Measurements from ENCODE around the gene TMEM53. TPM values are rescaled to one million over a fixed set of nuclear protein-coding genes. Genes with fewer than 3 reads are reported as not detected.
A peak's percentile ranks its signal among the peaks of the same experiment; 100 is the strongest.

The TMEM53 gene
- polyA plus RNA-seq, 2 donors: 3.5 to 5.0 TPM

GRCh38 chr1:44651069-44651468 is 23.2 kb downstream of the TMEM53 start:
- Histone ChIP-seq H3K4me3 (ENCODE audit: low read depth in 1 of 2, low read length in 2 of 2) (no peak overlapping the region), H3K9me3 (ENCODE audit: control insufficient read depth in 2 of 2, insufficient read depth in 1 of 2, low read depth in 1 of 2, low read length in 1 of 2) (no peaks in the 10 kb centered on the region), H3K4me1 (ENCODE audit: control insufficient read depth in 2 of 2, insufficient read depth in 2 of 2, low read length in 1 of 2) (no peaks in the 10 kb centered on the region), H3K27ac (ENCODE audit: low read depth in 2 of 2, low read length in 1 of 2) (no peak overlapping the region), H3K36me3 (ENCODE audit: control insufficient read depth in 2 of 2, insufficient read depth in 2 of 2, low read length in 1 of 2) (peaks cover 15 to 38% of the 10 kb centered on the region in 2 donors), H3K27me3 (ENCODE audit: control insufficient read depth in 1 of 2, insufficient read depth in 2 of 2, low read length in 2 of 2) (no peaks in the 10 kb centered on the region)
- WGBS, 2 donors: 73 to 85% methylated on average over 8 of the region's 8 CpGs

DNA sequence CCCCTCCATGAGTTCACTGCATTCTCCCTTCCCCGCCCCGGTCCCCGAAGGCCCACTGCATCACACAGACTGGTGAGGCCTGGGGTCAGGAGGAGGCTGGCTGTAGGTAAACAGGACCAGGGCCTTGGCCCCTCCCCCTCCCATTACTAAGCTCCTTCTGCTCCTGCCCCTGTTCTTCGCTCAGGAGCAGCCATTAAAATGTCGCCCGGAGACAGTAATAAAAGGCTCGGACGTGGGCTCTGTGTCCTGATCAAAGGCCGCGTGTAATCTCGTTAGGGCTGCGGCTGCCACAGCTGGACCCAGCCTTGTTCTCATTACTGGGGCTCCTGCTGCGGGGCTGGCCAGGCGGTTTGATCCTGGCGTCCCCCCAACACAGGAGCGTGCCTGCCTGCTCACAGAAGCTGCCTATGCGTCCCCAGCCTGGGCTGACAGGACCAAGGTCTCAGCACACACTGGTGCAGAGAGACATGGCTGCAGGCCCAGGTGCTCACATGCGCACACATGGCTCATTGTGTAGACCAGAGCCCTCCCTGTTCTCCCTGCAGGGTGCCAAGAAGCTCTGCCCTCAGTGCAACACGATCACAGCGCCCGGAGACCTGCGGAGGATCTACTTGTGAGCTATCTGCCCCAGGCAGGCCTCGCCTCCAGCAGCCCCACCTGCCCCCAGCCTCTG is 24.0 kb downstream of the TMEM53 start:
- Histone ChIP-seq H3K4me1 (ENCODE audit: control insufficient read depth in 2 of 2, insufficient read depth in 2 of 2, low read length in 1 of 2) (no peaks in the 10 kb centered on the region), H3K36me3 (ENCODE audit: control insufficient read depth in 2 of 2, insufficient read depth in 2 of 2, low read length in 1 of 2) (peaks cover 18 to 44% of the 10 kb centered on the region in 2 donors), H3K9me3 (ENCODE audit: control insufficient read depth in 2 of 2, insufficient read depth in 1 of 2, low read depth in 1 of 2, low read length in 1 of 2) (no peaks in the 10 kb centered on the region), H3K27ac (ENCODE audit: low read depth in 2 of 2, low read length in 1 of 2) (no peak overlapping the region), H3K4me3 (ENCODE audit: low read depth in 1 of 2, low read length in 2 of 2) (no peak overlapping the region), H3K27me3 (ENCODE audit: control insufficient read depth in 1 of 2, insufficient read depth in 2 of 2, low read length in 2 of 2) (no peaks in the 10 kb centered on the region)
- 69 to 85% methylated on average over 23 of the region's 23 CpGs for WGBS, 2 donors

- 85 to 88% methylated on average over 13 of the region's 13 CpGs for WGBS, 2 donors
- H3K4me3 ChIP-seq (ENCODE audit: low read depth in 1 of 2, low read length in 2 of 2): no peak overlapping the region
- H3K27ac ChIP-seq (ENCODE audit: low read depth in 2 of 2, low read length in 1 of 2): no peak overlapping the region
- H3K27me3 ChIP-seq (ENCODE audit: control insufficient read depth in 1 of 2, insufficient read depth in 2 of 2, low read length in 2 of 2): no peaks in the 10 kb centered on the region
- no peaks in the 10 kb centered on the region for H3K4me1 ChIP-seq (ENCODE audit: control insufficient read depth in 2 of 2, insufficient read depth in 2 of 2, low read length in 1 of 2)
- H3K36me3 ChIP-seq (ENCODE audit: control insufficient read depth in 2 of 2, insufficient read depth in 2 of 2, low read length in 1 of 2): peaks cover 22 to 49% of the 10 kb centered on the region in 2 donors
- no peaks in the 10 kb centered on the region for H3K9me3 ChIP-seq (ENCODE audit: control insufficient read depth in 2 of 2, insufficient read depth in 1 of 2, low read depth in 1 of 2, low read length in 1 of 2)
Observed at GRCh38 chr1:44649788-44650158, 24.5 kb downstream of the TMEM53 start.

- Histone ChIP-seq H3K27me3 (ENCODE audit: control insufficient read depth in 1 of 2, insufficient read depth in 2 of 2, low read length in 2 of 2) (no peaks in the 10 kb centered on the region), H3K9me3 (ENCODE audit: control insufficient read depth in 2 of 2, insufficient read depth in 1 of 2, low read depth in 1 of 2, low read length in 1 of 2) (no peaks in the 10 kb centered on the region), H3K36me3 (ENCODE audit: control insufficient read depth in 2 of 2, insufficient read depth in 2 of 2, low read length in 1 of 2) (peaks cover 28 to 53% of the 10 kb centered on the region in 2 donors), H3K4me3 (ENCODE audit: low read depth in 1 of 2, low read length in 2 of 2) (no peak overlapping the region), H3K4me1 (ENCODE audit: control insufficient read depth in 2 of 2, insufficient read depth in 2 of 2, low read length in 1 of 2) (no peaks in the 10 kb centered on the region), H3K27ac (ENCODE audit: low read depth in 2 of 2, low read length in 1 of 2) (no peak overlapping the region)
- 81 to 88% methylated on average over 13 of the region's 13 CpGs for WGBS, 2 donors
Observed at GRCh38 chr1:44648529-44649250, 25.6 kb downstream of the TMEM53 start.

DNA sequence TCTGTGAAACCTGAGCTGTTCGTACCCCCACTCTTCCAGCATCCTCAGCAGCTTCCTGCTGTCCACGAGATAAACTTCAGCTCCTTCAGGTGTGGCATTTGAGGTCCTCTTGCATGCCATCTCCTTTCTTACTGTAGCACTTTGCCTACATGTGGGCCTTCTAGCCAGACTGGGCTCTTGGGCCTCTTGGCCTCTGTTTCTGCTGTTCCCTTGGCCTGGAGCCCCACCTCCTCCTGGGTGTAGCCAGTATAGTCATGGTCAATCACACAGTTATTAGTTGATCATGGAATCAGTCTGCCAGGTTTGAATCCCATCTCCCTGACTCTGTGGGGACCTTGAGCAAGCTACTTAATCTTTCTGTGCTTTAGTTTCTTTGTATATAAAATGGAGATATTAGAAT is 26.4 kb downstream of the TMEM53 start:
- Histone ChIP-seq H3K9me3 (ENCODE audit: control insufficient read depth in 2 of 2, insufficient read depth in 1 of 2, low read depth in 1 of 2, low read length in 1 of 2) (no peaks in the 10 kb centered on the region), H3K4me3 (ENCODE audit: low read depth in 1 of 2, low read length in 2 of 2) (no peak overlapping the region), H3K36me3 (ENCODE audit: control insufficient read depth in 2 of 2, insufficient read depth in 2 of 2, low read length in 1 of 2) (peaks cover 32 to 58% of the 10 kb centered on the region in 2 donors), H3K4me1 (ENCODE audit: control insufficient read depth in 2 of 2, insufficient read depth in 2 of 2, low read length in 1 of 2) (no peaks in the 10 kb centered on the region), H3K27me3 (ENCODE audit: control insufficient read depth in 1 of 2, insufficient read depth in 2 of 2, low read length in 2 of 2) (no peaks in the 10 kb centered on the region), H3K27ac (ENCODE audit: low read depth in 2 of 2, low read length in 1 of 2) (no peak overlapping the region)
- WGBS, 2 donors: 86 to 91% methylated on average over 2 of the region's 2 CpGs

- 77 to 78% methylated on average over 28 of the region's 28 CpGs for WGBS, 2 donors
- no peaks in the 10 kb centered on the region for H3K27me3 ChIP-seq (ENCODE audit: control insufficient read depth in 1 of 2, insufficient read depth in 2 of 2, low read length in 2 of 2)
- H3K36me3 ChIP-seq (ENCODE audit: control insufficient read depth in 2 of 2, insufficient read depth in 2 of 2, low read length in 1 of 2): peaks cover 33 to 72% of the 10 kb centered on the region in 2 donors
- H3K4me3 ChIP-seq (ENCODE audit: low read depth in 1 of 2, low read length in 2 of 2): no peak overlapping the region
- peak overlapping the region; percentile 30 to 51 for H3K27ac ChIP-seq (ENCODE audit: low read depth in 2 of 2, low read length in 1 of 2)
- no peaks in the 10 kb centered on the region for H3K9me3 ChIP-seq (ENCODE audit: control insufficient read depth in 2 of 2, insufficient read depth in 1 of 2, low read depth in 1 of 2, low read length in 1 of 2)
- H3K4me1 ChIP-seq (ENCODE audit: control insufficient read depth in 2 of 2, insufficient read depth in 2 of 2, low read length in 1 of 2): no peaks in the 10 kb centered on the region
Observed at GRCh38 chr1:44646261-44647110, 27.8 kb downstream of the TMEM53 start.

- peak overlapping the region; percentile 30 to 68 for H3K27ac ChIP-seq (ENCODE audit: low read depth in 2 of 2, low read length in 1 of 2)
- H3K4me3 ChIP-seq (ENCODE audit: low read depth in 1 of 2, low read length in 2 of 2): no peak overlapping the region
- no peaks in the 10 kb centered on the region for H3K27me3 ChIP-seq (ENCODE audit: control insufficient read depth in 1 of 2, insufficient read depth in 2 of 2, low read length in 2 of 2)
- peaks cover 32 to 76% of the 10 kb centered on the region in 2 donors for H3K36me3 ChIP-seq (ENCODE audit: control insufficient read depth in 2 of 2, insufficient read depth in 2 of 2, low read length in 1 of 2)
- H3K9me3 ChIP-seq (ENCODE audit: control insufficient read depth in 2 of 2, insufficient read depth in 1 of 2, low read depth in 1 of 2, low read length in 1 of 2): no peaks in the 10 kb centered on the region
- WGBS, 2 donors: 56 to 67% methylated on average over 18 of the region's 18 CpGs
- H3K4me1 ChIP-seq (ENCODE audit: control insufficient read depth in 2 of 2, insufficient read depth in 2 of 2, low read length in 1 of 2): no peaks in the 10 kb centered on the region
Observed at GRCh38 chr1:44645476-44646244, 28.6 kb downstream of the TMEM53 start.

DNA sequence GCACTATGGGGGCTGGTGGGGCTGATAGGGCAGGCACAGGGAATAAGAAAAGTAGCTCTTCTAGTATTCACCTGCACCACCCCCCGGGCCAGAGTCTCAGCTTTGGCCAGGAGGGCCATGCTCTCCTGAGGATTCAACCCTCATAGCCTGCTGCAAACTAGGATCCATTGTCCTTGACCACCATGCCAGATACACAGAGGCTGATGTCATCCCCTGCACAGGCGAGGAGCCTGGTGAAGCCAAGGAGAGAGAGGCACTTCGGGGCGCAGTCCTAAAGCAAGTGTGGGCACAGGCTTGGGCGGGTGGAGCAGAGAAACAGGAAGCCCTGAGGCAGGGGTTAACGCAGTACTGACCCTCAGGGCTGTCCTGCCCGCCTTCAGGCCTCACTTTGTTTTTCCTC is 29.5 kb downstream of the TMEM53 start:
- no peak overlapping the region for H3K4me3 ChIP-seq (ENCODE audit: low read depth in 1 of 2, low read length in 2 of 2)
- H3K27ac ChIP-seq (ENCODE audit: low read depth in 2 of 2, low read length in 1 of 2): peak overlapping the region; percentile 30 to 68
- H3K36me3 ChIP-seq (ENCODE audit: control insufficient read depth in 2 of 2, insufficient read depth in 2 of 2, low read length in 1 of 2): peaks cover 28 to 74% of the 10 kb centered on the region in 2 donors
- 76 to 80% methylated on average over 7 of the region's 7 CpGs for WGBS, 2 donors
- no peaks in the 10 kb centered on the region for H3K4me1 ChIP-seq (ENCODE audit: control insufficient read depth in 2 of 2, insufficient read depth in 2 of 2, low read length in 1 of 2)
- H3K9me3 ChIP-seq (ENCODE audit: control insufficient read depth in 2 of 2, insufficient read depth in 1 of 2, low read depth in 1 of 2, low read length in 1 of 2): no peaks in the 10 kb centered on the region
- no peaks in the 10 kb centered on the region for H3K27me3 ChIP-seq (ENCODE audit: control insufficient read depth in 1 of 2, insufficient read depth in 2 of 2, low read length in 2 of 2)
